Pulmonary artery endothelial cell (primary cell): Measurements from ENCODE around the gene COL21A1. TPM values are rescaled to one million over a fixed set of nuclear protein-coding genes. Genes with fewer than 3 reads are reported as not detected.
A peak's percentile ranks its signal among the peaks of the same experiment; 100 is the strongest.

Source experiments
- DNase-seq: peaks from one replicate; pipeline ENCODE4 v3.0.0-alpha.2; 2011; ENCODE audit warnings: low read depth, low spot score
- total RNA-seq: library from RNA; depleted of rRNA; stranded (reverse); fragments of >200 nt; gene quantifications from 2 replicates; pipeline ENCODE4 v1.2.3, GENCODE V29; 2014

COL21A1 gene
- total RNA-seq, 1 donor from 2014 or later: 0.13 TPM

DNA sequence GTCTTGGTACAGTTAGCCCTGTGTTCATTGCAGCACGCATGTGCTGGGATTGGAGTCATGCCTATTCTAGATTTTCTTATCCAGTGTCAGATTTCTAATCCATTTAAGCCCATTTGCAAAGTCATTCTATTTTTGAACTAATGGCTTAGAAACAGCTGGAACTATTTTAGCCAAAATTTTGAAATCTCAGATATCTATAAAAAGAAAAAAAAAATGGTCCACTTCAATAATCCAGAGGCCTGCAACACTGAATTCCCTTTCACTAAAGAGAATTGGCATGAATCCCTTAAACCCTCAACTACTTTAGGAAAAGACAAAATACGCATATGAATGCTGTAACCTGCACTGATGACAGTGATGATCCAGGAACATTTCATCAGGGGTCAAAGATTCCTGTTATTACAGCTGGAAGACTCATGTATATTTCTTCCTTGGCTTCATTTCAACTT is 1.5 kb downstream of the COL21A1 start:
- no peak for DNase-seq

DNA sequence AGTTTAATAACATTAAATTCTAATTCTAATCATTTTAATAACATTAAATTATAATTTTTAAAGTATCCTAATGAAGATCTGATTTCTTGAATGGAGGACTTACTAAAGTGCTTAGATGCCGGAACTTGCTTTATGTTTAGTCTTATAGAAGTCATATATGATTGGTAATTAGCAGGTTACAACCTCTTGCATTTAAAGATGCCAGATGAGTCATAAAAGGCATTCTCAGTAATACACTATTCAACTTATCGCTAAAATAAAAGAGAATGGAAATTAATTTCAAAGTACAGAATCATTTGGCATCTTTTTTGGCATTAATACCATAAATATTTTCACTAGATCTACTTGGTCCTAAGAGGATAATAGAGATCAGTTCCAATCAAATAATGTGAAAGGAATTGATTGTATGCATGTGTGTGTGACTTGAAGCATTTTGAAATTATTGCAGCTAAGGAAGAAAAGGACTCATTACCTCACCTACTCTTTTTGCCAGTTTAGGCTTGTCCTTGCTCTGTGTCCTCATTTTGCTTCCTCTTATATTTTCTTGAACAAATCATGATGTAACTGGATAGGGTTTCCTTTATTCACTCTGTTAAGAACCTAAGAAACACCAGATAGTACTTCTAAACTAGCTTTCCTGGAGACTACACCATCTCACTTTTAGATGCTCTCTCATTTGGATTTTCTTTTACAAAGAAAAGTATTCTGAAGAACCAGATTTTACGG is 2.7 kb downstream of the COL21A1 start:
- DNase-seq: no peak

DNA sequence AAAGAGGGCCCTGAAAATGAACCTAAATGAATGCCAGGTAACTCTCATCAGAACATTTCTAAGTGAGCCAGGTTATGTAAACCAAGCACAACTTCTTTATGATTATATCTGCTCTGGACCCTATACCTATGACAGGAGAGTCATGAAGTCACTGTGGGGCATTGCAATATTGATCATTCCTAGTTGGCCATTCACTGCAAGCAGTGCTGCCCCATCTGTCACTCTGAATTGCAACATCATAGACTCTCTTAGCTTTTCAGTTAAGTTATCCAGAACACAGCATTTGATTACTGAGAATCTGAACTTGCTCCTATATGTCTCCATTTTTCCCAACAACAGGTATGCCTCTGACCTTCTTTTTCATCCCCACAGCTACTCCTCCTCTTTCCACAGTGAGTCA is 3.3 kb downstream of the COL21A1 start:
- no peak for DNase-seq

DNA sequence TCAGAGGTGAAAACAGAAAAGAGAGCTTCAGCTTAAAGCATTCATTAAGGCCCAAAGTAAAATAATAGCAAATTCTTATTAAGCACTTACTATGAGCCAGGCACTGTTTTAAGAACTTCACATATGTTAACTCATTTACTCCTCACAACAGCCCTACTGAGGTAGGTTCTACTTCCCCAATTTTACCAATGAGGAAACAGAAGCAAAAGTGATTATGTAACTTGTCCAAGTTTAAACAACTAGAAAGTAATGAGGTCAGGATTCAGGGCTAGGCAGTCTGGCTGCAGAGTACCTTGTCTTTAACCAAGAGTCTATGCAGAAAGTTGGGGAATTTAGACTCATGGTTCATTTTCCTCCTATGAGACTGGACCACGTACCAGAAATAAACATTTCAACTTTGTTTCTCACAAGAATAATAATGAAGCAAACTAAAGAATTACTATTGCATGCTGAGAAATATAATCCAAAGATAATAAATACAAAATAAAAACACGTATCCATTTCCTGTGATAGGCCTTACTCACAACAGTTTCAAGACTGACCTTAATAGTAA is 3.8 kb downstream of the COL21A1 start:
- DNase-seq: no peak

DNA sequence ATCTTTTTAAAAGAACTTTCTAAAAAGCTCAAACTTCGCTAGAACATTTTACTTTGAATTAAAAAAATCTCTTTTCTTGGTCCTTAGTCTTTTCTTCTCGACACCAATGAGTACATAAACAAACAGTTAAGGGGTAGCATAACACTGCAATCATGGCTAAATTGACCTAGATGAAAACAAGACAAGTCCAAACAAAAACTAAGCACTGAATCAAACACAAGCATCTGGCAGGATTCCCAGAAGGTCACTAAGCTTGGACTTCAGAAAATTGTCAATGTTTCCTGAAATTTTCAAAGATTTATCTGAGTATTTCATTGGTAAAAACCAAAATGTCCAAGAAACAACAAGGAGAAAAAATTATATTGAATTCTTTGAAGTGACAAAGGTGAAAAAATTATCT is 5.0 kb downstream of the COL21A1 start:
- DNase-seq: peak; percentile 36

DNA sequence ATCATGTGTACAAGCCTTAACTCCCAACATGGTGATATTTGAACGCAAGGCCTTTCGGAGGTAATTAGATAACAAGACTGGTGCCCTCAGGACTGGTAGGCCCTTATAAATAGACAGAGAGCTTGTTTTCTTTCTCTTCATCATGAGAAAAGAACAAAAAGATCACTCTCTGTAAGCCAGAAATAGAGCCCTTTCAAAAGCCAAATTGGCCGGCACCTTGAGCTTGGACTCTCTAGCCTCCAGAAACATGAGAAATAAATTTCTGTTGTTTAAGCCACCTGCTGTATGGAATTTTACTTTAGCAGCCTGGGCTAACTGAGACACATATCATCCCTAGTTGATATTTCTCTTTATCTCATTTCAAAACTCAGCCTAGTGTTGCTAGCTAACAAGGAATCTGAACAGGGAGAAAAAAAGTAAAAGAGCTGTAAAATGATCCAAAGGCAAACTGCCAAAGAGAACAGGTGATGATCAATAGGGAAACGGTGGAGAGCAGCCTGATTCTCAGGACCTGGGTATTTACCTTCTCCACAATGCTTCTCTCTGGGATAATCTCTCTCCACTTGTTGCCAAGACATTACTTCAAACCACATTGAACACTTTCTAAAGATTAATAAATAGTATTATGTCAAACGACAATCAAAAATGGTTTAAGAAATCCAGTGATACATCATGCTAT is 6.1 kb downstream of the COL21A1 start:
- no peak for DNase-seq

DNA sequence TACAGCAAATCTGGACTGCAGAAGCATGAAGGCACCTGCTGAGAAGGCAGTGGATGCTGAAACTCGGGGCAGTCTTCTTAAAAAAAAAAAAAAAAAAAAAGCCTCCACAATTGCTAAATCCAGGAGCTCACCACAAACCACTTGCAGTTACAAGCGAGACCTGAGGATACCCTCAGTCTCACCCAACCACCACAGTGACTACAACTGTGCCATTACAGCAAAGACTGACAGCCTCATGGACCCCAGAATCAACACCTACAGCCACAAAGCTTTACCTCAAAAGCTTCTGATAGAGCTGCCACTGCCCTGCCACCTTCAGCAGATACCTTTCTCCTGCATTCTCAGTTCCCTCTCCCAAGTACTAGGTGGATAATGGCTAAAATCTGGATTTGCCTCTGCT is 9.0 kb downstream of the COL21A1 start:
- DNase-seq: no peak

DNA sequence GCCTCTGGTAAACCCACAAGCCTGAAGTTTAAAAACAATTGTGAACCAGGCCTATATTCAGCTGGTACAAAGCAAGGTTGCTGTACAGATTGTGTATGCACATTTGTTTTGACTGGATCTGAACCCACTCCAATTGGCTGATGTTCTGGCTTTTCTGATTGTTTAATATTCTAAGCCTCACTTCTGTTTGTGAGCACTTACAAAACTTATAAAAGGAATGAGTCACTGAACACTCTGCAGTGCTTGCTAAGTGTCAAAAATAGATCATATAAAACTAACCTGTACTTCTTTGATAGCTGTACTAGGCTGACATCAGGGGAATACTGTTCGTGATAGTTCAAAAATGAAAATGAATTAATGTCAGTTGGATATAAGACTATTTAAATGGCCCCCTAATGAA is 12.1 kb downstream of the COL21A1 start:
- no peak for DNase-seq

DNA sequence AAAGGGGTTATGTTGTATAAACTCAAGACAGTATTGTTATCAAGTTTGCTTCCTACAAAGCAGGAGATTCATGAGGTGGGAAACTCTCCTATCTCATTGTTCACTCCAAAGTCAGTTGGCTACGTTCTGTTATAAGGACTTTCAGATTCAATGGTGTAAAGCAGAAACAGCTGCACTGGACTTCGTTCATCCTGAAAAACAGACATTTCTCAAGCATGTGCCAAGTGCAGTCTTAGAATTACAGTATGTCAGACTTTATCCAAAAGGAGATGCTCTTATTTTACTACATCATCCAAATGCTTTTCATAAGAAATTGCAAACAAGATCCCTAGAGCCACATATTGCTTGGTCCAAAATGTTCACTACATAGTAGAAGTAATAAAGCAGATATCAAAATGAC is 14.9 kb downstream of the COL21A1 start:
- no peak for DNase-seq

DNA sequence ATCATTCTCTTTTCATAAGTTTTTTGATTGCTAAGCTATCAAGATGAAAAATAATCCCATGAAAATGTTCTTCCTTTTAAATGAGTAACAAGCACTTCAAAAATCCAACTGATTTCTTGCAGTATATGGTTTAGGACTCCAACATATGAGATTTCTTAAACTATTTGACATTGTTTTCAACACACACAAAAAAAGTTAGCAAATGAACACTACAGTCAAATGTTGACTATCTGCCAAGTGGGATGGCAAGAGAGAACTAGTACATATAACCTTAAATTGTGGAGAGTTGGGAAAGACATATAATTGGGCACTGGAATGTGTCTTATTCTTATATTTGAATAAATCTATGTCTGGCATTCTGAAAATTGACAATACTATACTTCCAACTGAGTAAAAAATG is 15.6 kb downstream of the COL21A1 start:
- DNase-seq: no peak

DNA sequence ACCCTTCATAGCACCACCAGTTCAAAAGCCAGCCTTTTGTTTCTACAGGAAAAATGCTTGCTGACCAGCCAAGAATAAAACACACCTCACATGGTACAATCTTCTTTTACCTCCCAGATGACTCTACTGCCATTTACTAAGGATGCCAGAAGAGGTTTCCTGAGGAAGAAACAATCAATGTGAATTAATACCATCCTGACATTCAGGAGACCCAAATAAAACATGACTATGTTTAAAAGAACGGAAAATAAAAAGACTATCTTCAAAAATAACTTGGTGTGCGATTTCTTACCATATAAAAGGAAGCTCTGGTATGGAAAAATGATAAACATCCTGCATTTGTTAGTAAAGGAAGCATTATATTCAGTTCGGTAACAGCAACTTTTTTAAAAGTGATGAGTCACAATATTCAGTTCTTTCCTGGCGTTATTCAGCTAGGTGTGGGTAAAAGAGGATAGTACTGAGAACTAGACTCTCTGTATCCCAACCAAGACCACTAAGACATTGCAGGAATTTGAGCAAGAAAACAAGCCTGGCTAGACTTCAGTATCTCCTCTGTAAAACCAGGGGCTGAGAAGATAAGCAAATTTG is 16.3 kb downstream of the COL21A1 start:
- DNase-seq: peak; percentile 13

DNA sequence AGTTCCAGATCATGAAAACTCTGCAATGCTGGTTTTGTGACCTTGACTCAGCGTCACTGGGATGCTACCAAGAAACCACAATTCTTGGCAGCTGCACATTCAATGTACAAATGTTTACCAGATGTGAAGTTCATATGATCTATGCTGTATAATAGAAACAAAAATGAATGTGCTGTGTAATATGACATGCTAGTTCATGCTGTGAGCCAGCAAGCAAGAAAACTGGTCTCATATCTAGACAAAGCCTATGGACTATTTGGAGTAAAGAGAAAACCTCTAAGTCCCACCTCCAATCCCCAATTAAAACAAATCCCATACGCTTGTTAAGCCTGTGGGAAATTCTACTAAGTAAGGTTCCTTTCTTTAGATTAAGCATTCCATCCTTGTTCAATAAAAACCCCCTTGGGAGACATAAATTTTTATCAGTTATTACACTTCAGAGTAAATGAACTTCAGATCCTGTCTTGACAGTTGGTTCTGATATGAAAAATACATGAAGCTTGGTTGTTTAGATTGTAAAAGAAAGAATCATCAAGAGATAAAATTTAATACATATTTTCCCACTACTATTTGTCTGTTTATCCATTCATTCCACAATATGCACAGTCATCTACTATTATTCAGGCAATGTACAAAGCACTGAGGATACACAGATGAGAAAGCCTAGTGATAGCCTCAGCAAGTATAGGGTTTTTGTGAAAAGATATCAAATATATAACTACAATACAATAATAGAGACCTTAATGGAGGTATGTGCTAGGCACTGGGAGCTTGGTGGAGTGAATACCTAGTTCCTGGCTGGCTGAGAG is 20.1 kb downstream of the COL21A1 start:
- no peak for DNase-seq

DNA sequence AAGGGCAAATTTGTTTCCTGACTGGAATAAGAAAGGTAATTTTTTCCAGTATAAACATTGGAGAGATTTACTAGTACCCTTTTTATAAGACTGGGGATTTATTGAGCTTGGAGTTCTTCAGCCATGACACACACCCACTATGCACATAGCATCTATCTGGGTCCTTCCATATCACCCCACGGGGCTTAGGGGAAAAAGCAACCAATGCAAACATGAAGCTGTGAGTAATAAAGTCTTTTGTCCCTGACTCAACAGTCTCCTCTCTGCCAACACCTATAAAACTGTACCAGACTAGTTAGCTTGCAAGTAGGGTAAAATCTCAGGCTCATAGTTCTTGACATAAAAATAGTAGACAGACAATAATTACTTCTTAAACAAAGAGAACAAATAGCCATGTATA is 23.4 kb downstream of the COL21A1 start:
- no peak for DNase-seq

DNA sequence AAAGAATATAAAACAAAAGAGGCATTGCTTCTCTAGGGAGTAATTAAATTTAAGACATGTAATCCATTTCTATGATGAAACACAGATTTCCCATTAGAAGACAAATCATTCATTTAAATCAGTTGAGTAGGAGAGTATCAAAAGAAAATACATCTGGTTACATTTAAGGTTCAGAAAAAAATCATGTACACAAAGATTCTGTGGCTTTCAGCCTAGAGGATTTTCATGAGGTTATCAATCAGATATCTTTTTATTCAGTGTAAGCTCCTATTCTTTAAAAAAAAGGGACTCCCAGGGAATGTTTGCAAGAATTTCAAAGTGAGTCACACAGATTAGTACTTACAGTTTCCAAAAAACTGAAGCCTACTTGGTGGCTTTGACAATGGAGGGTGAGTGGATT is 24.9 kb downstream of the COL21A1 start:
- DNase-seq: no peak

DNA sequence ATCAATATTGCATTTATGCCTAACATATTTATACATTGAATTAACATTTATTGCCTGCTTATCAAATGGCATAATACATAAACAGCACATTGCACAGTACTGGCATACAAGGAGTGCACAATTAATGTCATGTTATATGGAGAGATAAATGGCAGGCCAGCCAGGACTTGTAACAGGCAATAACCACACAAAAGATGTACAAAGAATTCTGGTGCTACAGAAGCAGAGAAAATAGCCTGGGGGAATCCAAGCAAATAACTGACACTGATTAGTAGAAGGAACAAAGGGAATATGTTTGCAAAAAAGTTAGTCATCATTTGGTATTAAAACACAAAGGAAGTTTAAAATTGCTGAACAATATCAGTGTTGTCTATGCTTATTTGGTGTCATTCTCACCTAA is 27.3 kb downstream of the COL21A1 start:
- no peak for DNase-seq

DNA sequence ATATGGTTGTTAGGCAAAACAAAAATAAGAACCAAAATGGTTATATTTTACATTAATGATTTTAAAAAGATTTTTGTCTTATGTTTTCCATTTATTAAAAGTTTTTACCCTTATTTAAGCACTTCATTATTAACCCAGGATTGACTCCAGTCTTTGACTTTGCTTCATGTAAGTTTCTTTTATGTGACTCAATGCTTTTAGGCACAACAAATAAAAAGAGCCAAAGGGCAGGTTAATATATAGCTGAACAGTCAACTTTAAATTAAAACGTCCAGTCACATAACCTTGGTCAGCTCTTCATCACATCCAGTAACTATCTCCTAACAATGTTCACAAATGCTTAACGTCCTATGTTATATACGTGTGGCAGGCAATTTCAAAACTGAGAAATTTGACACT is 32.7 kb downstream of the COL21A1 start:
- DNase-seq: no peak

DNA sequence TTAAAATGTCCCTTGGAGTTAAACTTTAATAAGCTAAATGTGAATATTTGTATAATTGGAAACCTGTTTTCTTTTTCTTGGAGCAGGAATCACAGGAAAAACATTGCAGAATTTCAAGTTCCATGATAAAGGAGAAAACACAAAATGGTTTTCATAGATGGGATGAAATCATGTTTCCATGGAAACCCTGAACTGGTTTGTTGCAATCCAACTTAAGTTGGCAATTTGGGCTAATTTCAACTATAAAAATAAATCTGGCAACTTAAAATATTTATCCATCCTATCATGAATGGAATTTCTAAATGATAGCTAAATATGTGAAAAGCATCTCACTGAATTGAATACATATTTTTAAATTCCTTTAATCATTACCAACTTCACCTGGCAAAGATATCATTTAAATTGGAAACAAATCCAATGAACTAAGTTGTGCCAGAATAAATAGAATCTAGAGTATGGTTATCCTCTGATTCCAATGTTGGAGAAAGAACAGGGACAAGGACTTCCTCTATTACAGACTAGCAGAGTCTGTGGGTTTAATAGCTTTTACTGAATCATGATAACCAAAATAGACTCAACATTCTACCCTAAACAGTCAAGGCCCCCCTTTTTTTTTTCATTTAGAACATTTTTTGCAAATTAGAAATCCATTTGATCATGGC is 33.2 kb downstream of the COL21A1 start:
- DNase-seq: no peak

DNA sequence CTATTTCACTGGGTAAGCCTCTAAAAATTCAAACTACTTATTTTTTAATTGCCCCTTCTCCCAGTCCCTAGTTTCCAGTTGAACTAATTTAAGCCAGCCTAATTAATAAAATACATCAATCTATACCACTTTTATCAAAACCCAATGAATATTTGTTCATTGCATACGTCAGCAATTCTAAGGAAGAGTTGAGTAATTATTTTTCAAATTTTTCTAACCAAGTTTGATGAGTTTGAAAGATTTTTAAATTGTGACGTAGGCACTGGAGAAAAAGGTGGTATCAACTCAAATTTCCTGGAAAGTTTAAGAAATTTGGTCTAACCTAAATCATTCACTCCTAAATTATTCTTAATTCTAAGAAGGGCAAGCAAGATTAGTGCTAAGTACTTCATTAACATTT is 35.7 kb downstream of the COL21A1 start:
- no peak for DNase-seq

DNA sequence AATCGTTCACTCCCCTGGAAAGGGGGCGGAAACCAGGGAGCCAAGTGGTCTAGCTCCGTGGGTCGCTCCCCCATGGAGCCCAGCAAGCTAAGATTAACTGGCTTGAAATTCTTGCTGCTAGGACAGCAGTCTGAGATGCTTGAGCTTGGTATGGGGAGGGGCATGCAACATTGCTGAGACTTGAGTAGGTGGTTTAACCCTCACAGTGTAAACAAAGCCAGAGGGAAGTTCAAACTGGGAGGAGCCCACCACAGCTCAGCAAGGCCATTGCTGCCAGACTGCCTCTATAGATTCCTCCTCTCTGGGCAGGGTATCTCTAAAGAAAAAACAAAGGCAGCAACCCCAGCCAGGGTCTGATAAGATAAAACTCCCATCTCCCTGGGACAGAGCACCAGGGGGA is 43.2 kb downstream of the COL21A1 start:
- no peak for DNase-seq

DNA sequence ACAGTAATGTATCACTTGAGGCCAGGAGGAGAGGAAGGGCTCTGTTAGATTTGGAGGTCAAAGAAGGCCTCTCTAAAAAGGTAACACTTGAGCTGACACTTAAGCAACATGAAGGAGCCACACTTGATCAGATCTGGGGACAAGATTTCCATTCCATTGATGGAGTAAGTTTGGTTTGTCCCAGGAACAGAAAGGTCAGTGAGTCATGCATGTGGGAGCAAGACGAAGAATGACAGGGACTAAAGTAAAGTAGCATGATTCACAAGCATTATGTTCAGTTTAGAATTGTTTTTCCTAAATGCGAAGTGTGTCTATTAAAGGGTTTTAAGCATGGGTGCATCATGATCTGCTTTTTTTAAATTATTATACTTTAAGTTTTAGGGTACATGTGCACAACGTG is 47.4 kb downstream of the COL21A1 start:
- no peak for DNase-seq

DNA sequence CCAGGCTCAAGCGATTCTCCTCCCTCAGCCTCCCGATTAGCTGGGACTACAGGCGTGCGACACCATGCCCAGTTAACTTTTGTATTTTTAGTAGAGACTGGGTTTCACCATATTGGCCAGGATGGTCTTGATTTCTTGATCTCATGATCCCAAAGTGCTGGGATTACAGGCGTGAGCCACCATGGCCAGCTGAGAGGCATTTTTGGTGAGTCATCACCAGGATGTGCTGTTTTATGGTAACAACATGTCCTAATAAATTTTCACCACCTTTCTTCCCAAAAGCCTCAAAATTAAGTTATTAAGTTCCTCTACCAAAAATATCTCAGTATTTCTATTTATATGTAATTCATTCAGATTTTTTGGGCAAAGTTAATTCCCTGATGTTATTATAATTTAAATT is 53.5 kb downstream of the COL21A1 start:
- no peak for DNase-seq
